GM23338 (cell line): ENCODE results near the gene LRMDA. TPM values are rescaled to one million over a fixed set of nuclear protein-coding genes. Genes with fewer than 3 reads are reported as not detected.

ENCODE experiments used
- ATAC-seq: fragments of 200-7000 bp; cut with Tn5 transposase; 3 replicates; pipeline ENCODE4 v1.9.1; 2020
- DNase-seq: peaks from one replicate; pipeline ENCODE4 v3.0.0-alpha.2; 2015; ENCODE audit warnings: low spot score
- H2AFZ ChIP-seq: fragments of 200-600 bp; sonication (generic); 2 replicates; pipeline ENCODE4 v1.8.0; 2016; ENCODE audit warnings: antibody characterized with exemption, mild to moderate bottlenecking, moderate library complexity
- H3F3A ChIP-seq: fragments of 200-600 bp; sonication (generic); replicated peaks from 2 replicates; pipeline ENCODE4 v1.8.0; 2017; ENCODE audit warnings: antibody characterized with exemption, mixed run types, low read depth
- H3K27ac ChIP-seq: fragments of 200-600 bp; sonication (generic); 2 replicates; pipeline ENCODE4 v1.6.1; 2016; ENCODE audit warnings: low read depth
- H3K27me3 ChIP-seq: fragments of 200-600 bp; sonication (generic); 2 replicates; pipeline ENCODE4 v1.8.0; 2016; ENCODE audit warnings: mild to moderate bottlenecking, mixed run types, moderate library complexity; ENCODE audit not compliant: insufficient read depth
- H3K36me3 ChIP-seq: fragments of 200-600 bp; sonication (generic); 2 replicates; pipeline ENCODE4 v1.8.0; 2016; ENCODE audit warnings: mild to moderate bottlenecking; ENCODE audit not compliant: insufficient read depth
- H3K4me1 ChIP-seq: fragments of 200-600 bp; sonication (generic); 2 replicates; pipeline ENCODE4 v1.8.0; 2016; ENCODE audit warnings: mild to moderate bottlenecking, moderate library complexity; ENCODE audit not compliant: insufficient read depth
- H3K4me2 ChIP-seq: fragments of 200-600 bp; sonication (generic); 2 replicates; pipeline ENCODE4 v1.7.1; 2017; ENCODE audit warnings: mixed run types
- H3K4me3 ChIP-seq: fragments of 200-600 bp; sonication (generic); 2 replicates; pipeline ENCODE4 v1.6.1; 2016; ENCODE audit warnings: mixed run types
- H3K79me2 ChIP-seq: fragments of 200-600 bp; sonication (generic); replicated peaks from 2 replicates; pipeline ENCODE4 v1.8.0; 2017; ENCODE audit warnings: mild to moderate bottlenecking; ENCODE audit not compliant: insufficient read depth
- H3K9me2 ChIP-seq: fragments of 200-600 bp; sonication (generic); 2 replicates; pipeline ENCODE4 v1.8.0; 2017; ENCODE audit not compliant: insufficient read depth
- H4K20me1 ChIP-seq: fragments of 200-600 bp; sonication (generic); replicated peaks from 2 replicates; pipeline ENCODE4 v1.8.0; 2017; ENCODE audit warnings: mild to moderate bottlenecking; ENCODE audit not compliant: insufficient read depth
- H3K27ac Mint-ChIP-seq: 2 replicates; pipeline ENCODE4 v1.8.0; 2020; ENCODE audit warnings: inconsistent platforms, mild to moderate bottlenecking, moderate library complexity, mixed read lengths
- H3K27me3 Mint-ChIP-seq: 3 replicates; pipeline ENCODE4 v1.8.0; 2022; ENCODE audit warnings: low read depth, mild to moderate bottlenecking, moderate library complexity, mixed read lengths, inconsistent platforms; ENCODE audit not compliant: insufficient read depth, poor library complexity
- H3K36me3 Mint-ChIP-seq: 3 replicates; pipeline ENCODE4 v1.8.0; 2021; ENCODE audit warnings: low read depth, mild to moderate bottlenecking, inconsistent platforms, moderate library complexity, mixed read lengths
- H3K4me1 Mint-ChIP-seq: 3 replicates; pipeline ENCODE4 v1.8.0; 2020; ENCODE audit warnings: mild to moderate bottlenecking, inconsistent platforms, mixed read lengths
- H3K4me3 Mint-ChIP-seq: 3 replicates; pipeline ENCODE4 v1.8.0; 2021; ENCODE audit warnings: moderate library complexity, mild to moderate bottlenecking, inconsistent platforms, mixed read lengths
- H3K9me3 Mint-ChIP-seq: 3 replicates; pipeline ENCODE4 v1.8.0; 2020; ENCODE audit warnings: moderate library complexity, mild to moderate bottlenecking, inconsistent platforms, mixed read lengths
- CREB1 ChIP-seq: fragments of 250-450 bp; sonication (Bioruptor Pico); IDR thresholded peaks from 2 replicates; pipeline ENCODE4 v1.5.0; 2020; ENCODE audit warnings: low read depth, mild to moderate bottlenecking, moderate library complexity
- EZH2phosphoT487 ChIP-seq: fragments of 200-600 bp; sonication (generic); IDR thresholded peaks from one replicate; pipeline ENCODE4 v1.8.1; 2018; ENCODE audit warnings: antibody characterized with exemption; ENCODE audit not compliant: unreplicated experiment
- NANOG ChIP-seq: IDR thresholded peaks from 2 replicates; pipeline ENCODE4 v1.6.1; 2016; ENCODE audit warnings: antibody characterized with exemption, borderline replicate concordance
- POLR2AphosphoS5 ChIP-seq: IDR thresholded peaks from 2 replicates; pipeline ENCODE4 v1.6.1; 2016; ENCODE audit warnings: antibody characterized with exemption, low read depth
- STAT1 ChIP-seq: IDR thresholded peaks from one replicate; pipeline ENCODE4 v1.6.1; 2016; ENCODE audit warnings: antibody characterized with exemption; ENCODE audit not compliant: unreplicated experiment
- ZNF331 ChIP-seq: fragments of 250-450 bp; sonication (Bioruptor Pico); IDR thresholded peaks from 2 replicates; pipeline ENCODE4 v1.5.0; 2020; ENCODE audit warnings: low read depth, mild to moderate bottlenecking, moderate library complexity
- polyA plus RNA-seq: library from polyadenylated mRNA; unstranded; fragments of >200 nt; fragmentation: Nextera tagmentation; extraction: Ambion mirVana; gene quantifications from 2 replicates; pipeline ENCODE4 v1.2.1, GENCODE V29; 2016
- total RNA-seq: library from RNA; depleted of rRNA; stranded (reverse); fragments of >200 nt; shearing (Covaris generic); gene quantifications from 2 replicates; pipeline ENCODE4 v1.2.3, GENCODE V29; 2014
- TF ChIP-seq, protein P1 (sequence below), 2 experiments: fragments of 200-600 bp in 1 of 2; sonication (generic) in 1 of 2; conservative IDR thresholded peaks; 2 replicates each; pipeline versions ENCODE4 v1.5.1 to v1.6.1; 2016 to 2017; ENCODE audit warnings: antibody characterized with exemption in 2 of 2, low read depth in 2 of 2, mild to moderate bottlenecking in 2 of 2, moderate library complexity in 1 of 2
- TF ChIP-seq, protein P2 (sequence below): IDR thresholded peaks from one replicate; pipeline ENCODE4 v1.6.1; 2018; ENCODE audit warnings: antibody characterized with exemption; ENCODE audit not compliant: unreplicated experiment

The LRMDA gene
- total and polyA plus RNA-seq, 2 experiments from 2014 or later: 0.90 to 1.8 TPM

DNA sequence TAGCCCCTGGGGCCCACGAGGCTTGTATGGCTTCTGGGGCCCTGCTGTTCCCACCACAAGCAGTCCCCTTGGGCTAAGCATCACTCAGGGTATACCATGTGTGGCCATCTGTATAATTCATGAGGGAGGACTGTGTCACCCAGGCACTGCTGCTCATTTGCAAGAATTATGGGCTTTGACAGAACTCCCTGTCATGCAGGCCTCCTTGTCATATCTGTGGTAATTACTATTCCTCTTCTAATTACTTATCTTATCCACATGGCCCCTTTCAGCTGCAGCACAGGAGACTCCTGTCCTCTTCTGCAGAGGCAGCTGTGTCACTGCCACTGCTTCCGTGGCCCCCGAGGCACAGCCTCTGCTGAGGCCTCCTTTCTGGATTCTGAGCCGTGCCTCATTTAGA lies 46.3 kb downstream of the LRMDA start:
- no peaks in the 10 kb centered on the region; the same call in 1 of the 2 replicates for H3K36me3 ChIP-seq
- Mint-ChIP-seq H3K36me3 (no peaks in the 10 kb centered on the region), H3K27ac (no peak overlapping the region; the same call in 1 of the 2 replicates), H3K9me3 (no peaks in the 10 kb centered on the region; the same call in 2 of the 3 replicates), H3K4me1 (peaks cover 20% of the 10 kb centered on the region), H3K27me3 (no peaks in the 10 kb centered on the region), H3K4me3 (no peak overlapping the region)
- no peaks in the 10 kb centered on the region for H3F3A ChIP-seq
- H3K27ac ChIP-seq: no peak overlapping the region
- DNase-seq (no peak), ATAC-seq (no peak)
- peaks cover 6% of the 10 kb centered on the region; the same call in 1 of the 2 replicates for H3K27me3 ChIP-seq
- peaks cover 18% of the 10 kb centered on the region for H3K4me1 ChIP-seq
- H3K9me2 ChIP-seq: peaks cover 14% of the 10 kb centered on the region; the same call in 1 of the 2 replicates
- TF ChIP-seq EZH2phosphoT487 (no peak), NANOG (no peak), CREB1 (CRISPR knock-in tag) (no peak), STAT1 (no peak), ZNF331 (CRISPR knock-in tag) (no peak)
- TF ChIP-seq, protein P1, sequence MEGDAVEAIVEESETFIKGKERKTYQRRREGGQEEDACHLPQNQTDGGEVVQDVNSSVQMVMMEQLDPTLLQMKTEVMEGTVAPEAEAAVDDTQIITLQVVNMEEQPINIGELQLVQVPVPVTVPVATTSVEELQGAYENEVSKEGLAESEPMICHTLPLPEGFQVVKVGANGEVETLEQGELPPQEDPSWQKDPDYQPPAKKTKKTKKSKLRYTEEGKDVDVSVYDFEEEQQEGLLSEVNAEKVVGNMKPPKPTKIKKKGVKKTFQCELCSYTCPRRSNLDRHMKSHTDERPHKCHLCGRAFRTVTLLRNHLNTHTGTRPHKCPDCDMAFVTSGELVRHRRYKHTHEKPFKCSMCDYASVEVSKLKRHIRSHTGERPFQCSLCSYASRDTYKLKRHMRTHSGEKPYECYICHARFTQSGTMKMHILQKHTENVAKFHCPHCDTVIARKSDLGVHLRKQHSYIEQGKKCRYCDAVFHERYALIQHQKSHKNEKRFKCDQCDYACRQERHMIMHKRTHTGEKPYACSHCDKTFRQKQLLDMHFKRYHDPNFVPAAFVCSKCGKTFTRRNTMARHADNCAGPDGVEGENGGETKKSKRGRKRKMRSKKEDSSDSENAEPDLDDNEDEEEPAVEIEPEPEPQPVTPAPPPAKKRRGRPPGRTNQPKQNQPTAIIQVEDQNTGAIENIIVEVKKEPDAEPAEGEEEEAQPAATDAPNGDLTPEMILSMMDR (conservative IDR thresholded peaks at IDR 0.05; ENCODE audit: low read depth in 2 of 2): no peak
- TF ChIP-seq, protein P2, sequence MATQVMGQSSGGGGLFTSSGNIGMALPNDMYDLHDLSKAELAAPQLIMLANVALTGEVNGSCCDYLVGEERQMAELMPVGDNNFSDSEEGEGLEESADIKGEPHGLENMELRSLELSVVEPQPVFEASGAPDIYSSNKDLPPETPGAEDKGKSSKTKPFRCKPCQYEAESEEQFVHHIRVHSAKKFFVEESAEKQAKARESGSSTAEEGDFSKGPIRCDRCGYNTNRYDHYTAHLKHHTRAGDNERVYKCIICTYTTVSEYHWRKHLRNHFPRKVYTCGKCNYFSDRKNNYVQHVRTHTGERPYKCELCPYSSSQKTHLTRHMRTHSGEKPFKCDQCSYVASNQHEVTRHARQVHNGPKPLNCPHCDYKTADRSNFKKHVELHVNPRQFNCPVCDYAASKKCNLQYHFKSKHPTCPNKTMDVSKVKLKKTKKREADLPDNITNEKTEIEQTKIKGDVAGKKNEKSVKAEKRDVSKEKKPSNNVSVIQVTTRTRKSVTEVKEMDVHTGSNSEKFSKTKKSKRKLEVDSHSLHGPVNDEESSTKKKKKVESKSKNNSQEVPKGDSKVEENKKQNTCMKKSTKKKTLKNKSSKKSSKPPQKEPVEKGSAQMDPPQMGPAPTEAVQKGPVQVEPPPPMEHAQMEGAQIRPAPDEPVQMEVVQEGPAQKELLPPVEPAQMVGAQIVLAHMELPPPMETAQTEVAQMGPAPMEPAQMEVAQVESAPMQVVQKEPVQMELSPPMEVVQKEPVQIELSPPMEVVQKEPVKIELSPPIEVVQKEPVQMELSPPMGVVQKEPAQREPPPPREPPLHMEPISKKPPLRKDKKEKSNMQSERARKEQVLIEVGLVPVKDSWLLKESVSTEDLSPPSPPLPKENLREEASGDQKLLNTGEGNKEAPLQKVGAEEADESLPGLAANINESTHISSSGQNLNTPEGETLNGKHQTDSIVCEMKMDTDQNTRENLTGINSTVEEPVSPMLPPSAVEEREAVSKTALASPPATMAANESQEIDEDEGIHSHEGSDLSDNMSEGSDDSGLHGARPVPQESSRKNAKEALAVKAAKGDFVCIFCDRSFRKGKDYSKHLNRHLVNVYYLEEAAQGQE: no peak
- no peak overlapping the region for H3K4me2 ChIP-seq
- H3K79me2 ChIP-seq: no peaks in the 10 kb centered on the region
- H4K20me1 ChIP-seq: no peaks in the 10 kb centered on the region
- no peak overlapping the region for H2AFZ ChIP-seq
- no peak overlapping the region for H3K4me3 ChIP-seq

GRCh38 chr10:75480374-75480773 lies 49.0 kb downstream of the LRMDA start:
- DNase-seq (no peak), ATAC-seq (no peak)

More at GRCh38 chr10:75480374-75480773, 49.0 kb downstream of the LRMDA start:
- Histone ChIP-seq H3K36me3 (no peaks in the 10 kb centered on the region; the same call in 1 of the 2 replicates), H3K9me2 (0 out of 2 replicates have a peak, but pooled peaks cover 7% of the 10 kb centered on the region), H3K4me3 (no peak overlapping the region), H3K4me2 (no peak overlapping the region), H3K79me2 (no peaks in the 10 kb centered on the region), H3F3A (no peaks in the 10 kb centered on the region), H3K27ac (no peak overlapping the region), H4K20me1 (no peaks in the 10 kb centered on the region), H3K4me1 (peaks cover 11% of the 10 kb centered on the region), H2AFZ (no peak overlapping the region), H3K27me3 (peaks cover 6% of the 10 kb centered on the region; the same call in 1 of the 2 replicates)
- Mint-ChIP-seq H3K36me3 (no peaks in the 10 kb centered on the region), H3K4me1 (peaks cover 9% of the 10 kb centered on the region), H3K27me3 (no peaks in the 10 kb centered on the region), H3K27ac (no peak overlapping the region), H3K4me3 (no peak overlapping the region), H3K9me3 (no peaks in the 10 kb centered on the region; the same call in 2 of the 3 replicates)
- TF ChIP-seq CREB1 (CRISPR knock-in tag) (no peak), POLR2AphosphoS5 (no peak)
- TF ChIP-seq, protein P1 (conservative IDR thresholded peaks at IDR 0.05; ENCODE audit: low read depth in 2 of 2): no peak
